GM21526 (cell line): Measurements from ENCODE around the gene PHKA1.
"Not testable (repeated sequence)": the region's sequence is repeated elsewhere in the genome, so short reads cannot be mapped to it uniquely, and the experiment has no call there.

ENCODE experiments used
- ATAC-seq: cut with Tn5 transposase; IDR thresholded peaks from one replicate; pipeline ENCODE4 v1.9.1; 2021; ENCODE audit warnings: moderate library complexity; ENCODE audit not compliant: unreplicated experiment, low FRiP score

PHKA1 gene

DNA sequence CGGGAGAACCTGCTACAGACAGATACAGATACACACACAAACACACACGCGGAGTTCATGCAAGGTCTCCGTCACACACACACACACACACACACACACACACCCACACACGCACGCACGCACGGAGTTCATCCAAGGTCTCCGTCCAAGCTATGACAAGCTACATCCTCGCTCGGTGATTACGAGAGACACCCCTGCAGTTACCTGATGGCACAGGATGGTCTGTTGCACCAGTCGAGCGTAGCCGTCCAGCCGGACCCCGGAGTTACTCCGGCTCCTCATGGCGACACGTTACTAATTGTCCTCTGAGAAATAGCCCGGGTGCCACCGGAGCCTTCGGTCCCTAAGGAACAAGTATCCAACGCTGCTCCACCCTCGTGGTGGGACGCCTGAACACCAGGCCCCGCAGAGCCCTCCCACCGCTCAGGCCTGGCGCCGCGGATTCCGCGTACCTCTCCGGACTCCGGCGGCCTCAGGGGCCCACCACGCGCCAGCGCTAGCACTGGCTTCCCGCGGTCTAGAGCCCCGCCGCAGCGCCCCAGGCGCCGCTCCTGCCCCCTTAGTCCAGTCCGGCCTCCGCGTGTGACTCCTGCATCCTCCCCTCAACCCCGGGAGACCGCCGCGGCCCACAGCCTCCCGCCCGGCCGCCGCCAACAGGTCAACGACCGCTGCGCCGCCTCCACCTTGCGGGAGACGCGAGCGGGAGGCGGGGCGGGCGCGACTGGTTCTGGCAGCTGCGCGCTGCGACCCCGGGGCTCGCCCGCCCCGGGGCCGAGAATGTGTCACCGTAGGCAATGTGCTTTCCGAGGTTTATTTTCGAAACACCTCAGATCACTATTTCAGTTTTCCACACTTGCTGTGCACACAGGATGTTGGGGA lies at the start of gene PHKA1:
Gene PHKA1 (minus strand): TSS at position 708 of the 879 bp plus-strand sequence. CDS start 426 bp downstream, at position 282.
- ATAC-seq: not testable (repeated sequence)

DNA sequence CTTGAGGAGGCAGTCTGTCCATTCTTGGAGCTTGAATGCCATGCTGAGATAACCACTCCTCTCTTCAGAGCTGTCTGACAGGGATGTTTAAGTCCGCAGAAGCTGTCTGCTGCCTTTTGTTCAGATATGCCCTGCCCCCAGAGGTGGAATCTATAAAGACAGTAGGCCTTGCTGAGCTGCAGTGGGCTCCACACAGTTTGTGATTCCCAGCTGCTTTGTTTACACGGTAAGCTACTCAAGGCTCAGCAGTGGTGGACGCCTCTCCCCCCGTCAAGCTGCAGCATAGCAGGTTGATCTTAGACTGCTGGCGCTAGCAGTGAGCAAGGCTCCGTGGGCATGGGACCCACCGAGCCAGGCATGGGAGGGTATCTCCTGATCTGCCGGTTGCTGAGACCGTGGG lies 46.3 kb upstream of the PHKA1 start:
- not testable (repeated sequence) for ATAC-seq

- ATAC-seq: not testable (repeated sequence)
Measured at GRCh38 chrX:72748545-72748944, 34.4 kb upstream of the PHKA1 start.

GRCh38 chrX:72745546-72745945 lies 31.4 kb upstream of the PHKA1 start:
- not testable (repeated sequence) for ATAC-seq

DNA sequence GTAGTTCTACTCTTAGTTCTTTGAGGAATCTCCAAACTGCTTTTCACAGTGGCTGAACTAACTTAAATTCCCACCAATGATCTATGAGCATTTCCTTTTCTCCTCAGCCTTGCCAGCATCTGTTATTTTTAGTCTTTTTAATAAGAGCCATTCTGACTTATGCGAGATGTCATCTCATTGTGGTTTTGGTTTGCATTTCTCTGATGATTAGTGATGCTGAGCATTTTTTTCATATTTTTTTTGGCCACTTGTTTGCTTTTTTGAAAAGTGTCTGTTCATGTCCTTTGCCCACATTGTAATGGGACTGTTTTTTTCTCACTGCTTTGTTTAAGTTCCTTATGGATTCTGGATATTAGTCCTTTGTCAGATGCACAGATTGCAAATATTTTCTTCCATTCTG lies 21.5 kb upstream of the PHKA1 start:
- no peak for ATAC-seq

GRCh38 chrX:72733636-72734035 lies 19.5 kb upstream of the PHKA1 start:
- not testable (repeated sequence) for ATAC-seq

- ATAC-seq: no peak
Measured at GRCh38 chrX:72727846-72728245, 13.7 kb upstream of the PHKA1 start.

DNA sequence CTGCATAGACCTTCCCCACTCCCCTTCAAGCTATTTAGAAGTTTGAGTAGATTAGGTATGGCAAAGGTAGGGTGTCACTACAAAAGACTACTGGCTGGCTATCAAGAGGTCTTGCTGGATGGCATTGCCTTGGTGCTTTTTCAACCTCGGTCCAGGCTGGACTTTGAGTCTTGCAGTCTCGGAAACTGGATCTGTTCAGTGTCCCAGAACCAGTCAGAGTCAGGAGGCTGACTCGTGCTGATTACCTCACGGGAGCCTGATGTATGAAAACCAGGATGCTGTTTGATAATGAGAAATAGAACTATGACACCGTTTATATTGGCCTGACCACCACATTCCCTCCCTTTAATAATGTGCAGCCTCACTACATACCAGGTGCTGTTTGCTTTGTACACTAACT lies 2.7 kb upstream of the PHKA1 start:
- ATAC-seq: no peak

DNA sequence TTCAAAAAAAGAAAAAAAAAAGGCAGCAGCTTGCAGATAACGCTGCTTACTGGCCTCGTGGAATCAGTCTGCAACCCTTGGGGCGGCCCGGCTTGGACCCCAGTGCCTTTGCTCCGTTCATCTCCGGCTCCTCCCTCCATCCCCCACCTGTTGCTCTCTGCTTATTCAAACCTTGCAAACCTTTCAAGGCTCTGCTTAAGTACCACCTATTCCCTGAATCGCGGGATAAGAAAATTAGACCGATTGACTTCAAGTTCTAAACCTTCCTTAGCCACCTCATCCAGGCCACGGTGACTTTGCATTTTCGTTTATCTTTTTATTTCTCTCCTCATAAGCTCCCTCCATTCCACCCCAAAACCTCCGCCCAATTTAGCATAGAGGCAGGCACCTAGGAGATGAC lies 1.4 kb upstream of the PHKA1 start:
- no peak for ATAC-seq

- no peak for ATAC-seq
Measured at GRCh38 chrX:72714478-72714916, 391 bp upstream of the PHKA1 start.

DNA sequence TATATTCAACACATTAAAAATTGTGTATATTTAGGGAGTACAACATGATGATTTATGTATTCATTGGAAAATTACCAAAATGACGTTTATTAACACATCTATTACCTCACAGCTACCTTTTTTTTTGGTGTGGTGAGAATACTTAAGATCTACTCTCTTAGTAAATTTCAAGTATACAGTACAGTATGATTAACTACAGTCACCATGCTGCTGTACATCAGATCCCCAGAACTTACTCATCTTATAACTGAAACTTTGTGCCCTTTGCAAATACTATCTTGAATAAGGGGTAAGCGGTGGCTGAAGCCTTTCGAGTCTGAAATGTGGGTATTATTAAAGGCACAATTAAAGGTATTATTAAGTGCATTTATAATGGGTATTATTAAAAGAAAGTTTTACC lies 976 bp downstream of the PHKA1 start:
- ATAC-seq: no peak

- no peak for ATAC-seq
Measured at GRCh38 chrX:72712094-72712755, 1.9 kb downstream of the PHKA1 start.

DNA sequence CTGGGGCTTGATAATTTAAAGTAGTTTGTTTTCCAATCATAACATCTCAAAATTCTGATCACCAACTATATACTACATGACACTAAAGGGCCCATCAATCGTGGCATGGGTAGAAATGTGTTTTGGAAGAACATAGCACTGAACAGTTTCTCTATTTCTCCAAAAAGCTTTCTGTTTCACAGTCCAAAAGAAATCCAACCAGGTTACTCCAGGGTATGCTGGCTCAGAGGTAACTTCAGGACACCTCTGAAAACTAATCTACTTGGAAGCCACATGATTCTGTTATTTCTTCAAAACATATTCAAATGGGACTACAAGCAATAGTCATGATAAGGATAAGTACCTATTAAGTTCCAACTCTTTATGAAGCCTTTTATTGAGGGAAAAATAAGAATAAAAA lies 8.3 kb downstream of the PHKA1 start:
- no peak for ATAC-seq

- ATAC-seq: no peak
Measured at GRCh38 chrX:72705111-72705510, 9.0 kb downstream of the PHKA1 start.

DNA sequence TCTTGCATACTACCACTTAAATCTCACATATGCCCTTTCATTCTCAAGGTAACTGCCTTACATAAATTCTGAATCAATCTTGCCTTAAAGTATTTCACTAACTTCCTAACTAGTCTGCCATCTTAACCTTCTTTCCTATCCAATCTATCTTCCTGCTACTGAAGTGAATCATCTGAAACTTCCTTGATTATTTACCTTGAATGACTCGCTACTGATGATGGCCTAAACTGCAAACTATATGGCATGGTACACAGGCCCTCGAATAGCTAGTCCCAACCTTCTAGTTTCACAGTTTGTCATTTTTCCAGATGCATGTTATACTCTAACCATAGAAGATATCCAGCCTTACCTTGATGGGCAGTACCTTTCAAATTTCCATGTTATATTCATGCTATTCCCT lies 19.9 kb downstream of the PHKA1 start:
- no peak for ATAC-seq

DNA sequence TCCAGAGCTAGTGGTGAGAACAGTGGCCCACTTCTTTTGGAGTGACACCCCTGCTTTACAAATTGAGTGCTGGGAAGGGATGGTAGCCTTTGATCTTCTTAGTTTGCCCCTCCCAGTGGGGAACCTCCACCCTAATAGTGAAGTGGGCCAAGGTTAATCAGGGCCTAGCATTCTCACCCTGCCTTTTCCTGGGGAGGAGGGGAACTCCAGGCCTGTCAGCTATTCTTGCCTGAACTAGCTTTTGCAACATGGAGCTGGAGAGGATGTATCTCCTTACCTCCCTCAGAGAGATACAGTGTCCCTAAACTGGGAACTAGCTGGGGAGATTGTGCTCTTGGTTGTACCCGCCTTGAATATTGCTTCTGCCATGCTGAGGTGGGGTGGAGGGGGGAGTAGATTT lies 20.6 kb downstream of the PHKA1 start:
- no peak for ATAC-seq

- no peak for ATAC-seq
Measured at GRCh38 chrX:72687396-72687795, 26.7 kb downstream of the PHKA1 start.

- ATAC-seq: no peak
Measured at GRCh38 chrX:72685810-72686456, 28.2 kb downstream of the PHKA1 start.

GRCh38 chrX:72685018-72685417 lies 29.1 kb downstream of the PHKA1 start:
- ATAC-seq: no peak

GRCh38 chrX:72683631-72684030 lies 30.5 kb downstream of the PHKA1 start:
- ATAC-seq: no peak

GRCh38 chrX:72676465-72676864 lies 37.6 kb downstream of the PHKA1 start:
- ATAC-seq: no peak
